ENCODE data around the gene CPLX3.

DNA sequence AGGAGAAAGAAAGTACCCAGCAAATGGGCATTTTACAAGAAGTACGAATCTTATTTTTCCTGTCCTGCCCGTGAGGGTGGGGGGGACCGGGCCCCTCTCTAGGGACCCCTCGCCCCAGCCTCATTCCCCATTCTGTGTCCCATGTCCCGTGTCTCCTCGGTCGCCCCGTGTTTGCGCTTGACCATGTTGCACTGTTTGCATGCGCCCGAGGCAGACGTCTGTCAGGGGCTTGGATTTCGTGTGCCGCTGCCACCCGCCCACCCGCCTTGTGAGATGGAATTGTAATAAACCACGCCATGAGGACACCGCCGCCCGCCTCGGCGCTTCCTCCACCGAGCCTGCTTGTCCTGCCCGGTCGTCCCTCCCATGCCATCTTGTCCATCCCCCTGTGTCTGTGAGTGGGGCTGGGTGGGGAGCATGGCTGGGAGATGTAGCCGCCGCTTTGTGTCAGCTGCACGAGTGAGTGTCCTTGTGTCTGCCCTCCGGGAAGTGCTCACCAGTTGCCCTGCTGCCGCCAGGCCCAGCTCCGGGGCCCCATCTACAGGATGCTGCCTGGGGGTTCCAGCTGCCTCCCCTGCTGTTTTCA is 23.5 kb upstream of the CPLX3 start:
- TF ChIP-seq, protein P1, sequence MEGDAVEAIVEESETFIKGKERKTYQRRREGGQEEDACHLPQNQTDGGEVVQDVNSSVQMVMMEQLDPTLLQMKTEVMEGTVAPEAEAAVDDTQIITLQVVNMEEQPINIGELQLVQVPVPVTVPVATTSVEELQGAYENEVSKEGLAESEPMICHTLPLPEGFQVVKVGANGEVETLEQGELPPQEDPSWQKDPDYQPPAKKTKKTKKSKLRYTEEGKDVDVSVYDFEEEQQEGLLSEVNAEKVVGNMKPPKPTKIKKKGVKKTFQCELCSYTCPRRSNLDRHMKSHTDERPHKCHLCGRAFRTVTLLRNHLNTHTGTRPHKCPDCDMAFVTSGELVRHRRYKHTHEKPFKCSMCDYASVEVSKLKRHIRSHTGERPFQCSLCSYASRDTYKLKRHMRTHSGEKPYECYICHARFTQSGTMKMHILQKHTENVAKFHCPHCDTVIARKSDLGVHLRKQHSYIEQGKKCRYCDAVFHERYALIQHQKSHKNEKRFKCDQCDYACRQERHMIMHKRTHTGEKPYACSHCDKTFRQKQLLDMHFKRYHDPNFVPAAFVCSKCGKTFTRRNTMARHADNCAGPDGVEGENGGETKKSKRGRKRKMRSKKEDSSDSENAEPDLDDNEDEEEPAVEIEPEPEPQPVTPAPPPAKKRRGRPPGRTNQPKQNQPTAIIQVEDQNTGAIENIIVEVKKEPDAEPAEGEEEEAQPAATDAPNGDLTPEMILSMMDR (IDR thresholded peaks at IDR 0.05), result no peak
- TF ChIP-seq POLR2A (IDR thresholded peaks at IDR 0.05) (no peak), POLR2AphosphoS5 (IDR thresholded peaks at IDR 0.05) (no peak)

All from breast epithelium (tissue), 3 donors.